Endothelial cell (in vitro differentiated cells): ENCODE measurements around the gene CLIC4. TPM values are rescaled to one million over a fixed set of nuclear protein-coding genes. Genes with fewer than 3 reads are reported as not detected.

Source experiments
- DNase-seq: peaks from one replicate; pipeline ENCODE4 v3.0.0; 2021; ENCODE audit warnings: low spot score
- H3K27ac Mint-ChIP-seq: one replicate; pipeline ENCODE4 v1.8.0; 2021; ENCODE audit warnings: mixed read lengths, inconsistent platforms; ENCODE audit not compliant: unreplicated experiment
- H3K27me3 Mint-ChIP-seq: one replicate; pipeline ENCODE4 v1.8.0; 2021; ENCODE audit warnings: mild to moderate bottlenecking, moderate library complexity, mixed read lengths, inconsistent platforms; ENCODE audit not compliant: unreplicated experiment
- H3K36me3 Mint-ChIP-seq: one replicate; pipeline ENCODE4 v1.8.0; 2021; ENCODE audit warnings: mild to moderate bottlenecking, low read depth, mixed read lengths, inconsistent platforms; ENCODE audit not compliant: unreplicated experiment
- H3K4me1 Mint-ChIP-seq: one replicate; pipeline ENCODE4 v1.8.0; 2021; ENCODE audit warnings: mild to moderate bottlenecking, mixed read lengths, inconsistent platforms; ENCODE audit not compliant: unreplicated experiment
- H3K4me3 Mint-ChIP-seq: one replicate; pipeline ENCODE4 v1.8.0; 2021; ENCODE audit warnings: mild to moderate bottlenecking, mixed read lengths, inconsistent platforms; ENCODE audit not compliant: unreplicated experiment
- H3K9me3 Mint-ChIP-seq: one replicate; pipeline ENCODE4 v1.8.0; 2021; ENCODE audit warnings: mixed read lengths, inconsistent platforms; ENCODE audit not compliant: unreplicated experiment
- CTCF ChIP-seq: fragments of 200-600 bp; sonication (generic); IDR thresholded peaks from one replicate; pipeline ENCODE4 v1.5.0; 2021; ENCODE audit warnings: antibody characterized with exemption; ENCODE audit not compliant: unreplicated experiment
- total RNA-seq: library from RNA; stranded (reverse); fragmentation: NEBNext Ultra II Directional; extraction: Animal tissue kit (Norgen Biotek cat#: 25700); gene quantifications from one replicate; pipeline ENCODE4 v1.2.1, GENCODE V29; 2021; ENCODE audit not compliant: unreplicated experiment

CLIC4 gene
- total RNA-seq, 1 donor from 2014 or later = 109 TPM

- H3K27ac Mint-ChIP-seq = peak overlapping the region; percentile 76
- no peaks in the 10 kb centered on the region for H3K27me3 Mint-ChIP-seq
- no peak for DNase-seq
- H3K9me3 Mint-ChIP-seq = no peaks in the 10 kb centered on the region
- no peaks in the 10 kb centered on the region for H3K36me3 Mint-ChIP-seq
- no peak for TF ChIP-seq CTCF
- no peak overlapping the region for H3K4me3 Mint-ChIP-seq
- peaks cover 14% of the 10 kb centered on the region for H3K4me1 Mint-ChIP-seq
Observed at GRCh38 chr1:24769656-24770651, 24.7 kb downstream of the CLIC4 start.

GRCh38 chr1:24770881-24771280, 25.6 kb downstream of the CLIC4 start:
- Mint-ChIP-seq H3K27ac (peak overlapping the region; percentile 76), H3K9me3 (no peaks in the 10 kb centered on the region), H3K4me1 (peaks cover 14% of the 10 kb centered on the region), H3K27me3 (no peaks in the 10 kb centered on the region), H3K36me3 (no peaks in the 10 kb centered on the region), H3K4me3 (no peak overlapping the region)
- DNase-seq = no peak
- TF ChIP-seq CTCF = no peak

- no peak for TF ChIP-seq CTCF
- Mint-ChIP-seq H3K36me3 (no peaks in the 10 kb centered on the region), H3K4me3 (no peak overlapping the region), H3K4me1 (peaks cover 17% of the 10 kb centered on the region), H3K27me3 (no peaks in the 10 kb centered on the region), H3K9me3 (no peaks in the 10 kb centered on the region), H3K27ac (no peak overlapping the region)
- DNase-seq = no peak
Observed at GRCh38 chr1:24771574-24771973, 26.3 kb downstream of the CLIC4 start.

- Mint-ChIP-seq H3K4me1 (peaks cover 19% of the 10 kb centered on the region), H3K27me3 (no peaks in the 10 kb centered on the region), H3K4me3 (no peak overlapping the region)
Observed at GRCh38 chr1:24773618-24774017, 28.4 kb downstream of the CLIC4 start.

More at GRCh38 chr1:24773618-24774017, 28.4 kb downstream of the CLIC4 start:
- Mint-ChIP-seq H3K27ac (no peak overlapping the region), H3K36me3 (no peaks in the 10 kb centered on the region), H3K9me3 (no peaks in the 10 kb centered on the region)
- no peak for DNase-seq
- no peak for TF ChIP-seq CTCF
